Hepatocyte (in vitro differentiated cells): ENCODE measurements around the gene LHX4.

Source experiments
- CTCF ChIP-seq: fragments of 200-600 bp; sonication (generic); IDR thresholded peaks from 2 replicates; pipeline ENCODE4 v1.5.1; 2016; ENCODE audit warnings: antibody characterized with exemption, mild to moderate bottlenecking; ENCODE audit not compliant: poor library complexity
- EZH2 ChIP-seq: fragments of 200-600 bp; sonication (generic); IDR thresholded peaks from 2 replicates; pipeline ENCODE4 v1.6.1; 2016; ENCODE audit warnings: antibody characterized with exemption, mild to moderate bottlenecking, borderline replicate concordance
- EZH2phosphoT487 ChIP-seq: fragments of 200-600 bp; sonication (generic); IDR thresholded peaks from one replicate; pipeline ENCODE4 v1.6.1; 2018; ENCODE audit warnings: antibody characterized with exemption, mild to moderate bottlenecking, low read depth, moderate library complexity; ENCODE audit not compliant: unreplicated experiment, severe bottlenecking

GRCh38 chr1:180211860-180212229, 18.2 kb upstream of the LHX4 start:
- no peak for TF ChIP-seq CTCF
- no peak for TF ChIP-seq EZH2
- TF ChIP-seq EZH2phosphoT487: no peak
